ENCODE data around the gene CDH4.

DNA sequence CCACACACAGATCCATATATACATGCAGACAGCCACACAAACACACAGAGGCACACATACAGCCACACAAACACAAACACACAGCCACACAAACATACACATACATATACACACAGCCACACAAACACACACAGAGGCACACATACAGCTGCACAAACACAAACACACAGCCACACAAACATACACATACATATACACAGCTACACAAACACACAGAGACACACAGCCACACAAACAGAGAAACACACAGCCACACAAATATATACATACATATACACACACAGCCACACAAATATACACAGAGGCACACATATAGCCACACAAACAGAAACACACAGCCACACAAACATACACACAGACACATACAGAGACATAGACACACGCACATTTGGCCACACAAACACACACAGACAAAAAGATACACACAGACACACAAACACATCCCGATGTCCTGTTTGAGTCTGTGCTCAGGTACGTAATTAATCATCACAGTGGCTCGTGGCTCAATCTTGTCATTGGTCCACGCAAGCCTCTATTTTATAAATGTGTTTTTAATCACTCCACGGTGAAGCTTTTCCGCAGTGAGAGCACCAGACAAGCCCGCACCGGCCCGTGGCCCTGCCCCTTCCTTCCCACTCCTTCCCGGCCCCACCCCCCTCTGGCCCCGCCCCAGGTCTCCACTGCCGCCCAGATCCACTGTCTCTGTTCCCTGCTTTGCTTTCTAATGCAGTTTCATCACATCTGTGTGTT lies 135.3 kb downstream of the CDH4 start:
- TF ChIP-seq POLR2A (IDR thresholded peaks at IDR 0.05) = no peak
- TF ChIP-seq, protein P1, sequence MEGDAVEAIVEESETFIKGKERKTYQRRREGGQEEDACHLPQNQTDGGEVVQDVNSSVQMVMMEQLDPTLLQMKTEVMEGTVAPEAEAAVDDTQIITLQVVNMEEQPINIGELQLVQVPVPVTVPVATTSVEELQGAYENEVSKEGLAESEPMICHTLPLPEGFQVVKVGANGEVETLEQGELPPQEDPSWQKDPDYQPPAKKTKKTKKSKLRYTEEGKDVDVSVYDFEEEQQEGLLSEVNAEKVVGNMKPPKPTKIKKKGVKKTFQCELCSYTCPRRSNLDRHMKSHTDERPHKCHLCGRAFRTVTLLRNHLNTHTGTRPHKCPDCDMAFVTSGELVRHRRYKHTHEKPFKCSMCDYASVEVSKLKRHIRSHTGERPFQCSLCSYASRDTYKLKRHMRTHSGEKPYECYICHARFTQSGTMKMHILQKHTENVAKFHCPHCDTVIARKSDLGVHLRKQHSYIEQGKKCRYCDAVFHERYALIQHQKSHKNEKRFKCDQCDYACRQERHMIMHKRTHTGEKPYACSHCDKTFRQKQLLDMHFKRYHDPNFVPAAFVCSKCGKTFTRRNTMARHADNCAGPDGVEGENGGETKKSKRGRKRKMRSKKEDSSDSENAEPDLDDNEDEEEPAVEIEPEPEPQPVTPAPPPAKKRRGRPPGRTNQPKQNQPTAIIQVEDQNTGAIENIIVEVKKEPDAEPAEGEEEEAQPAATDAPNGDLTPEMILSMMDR (IDR thresholded peaks at IDR 0.05) = no peak
- no peak for TF ChIP-seq EP300 (IDR thresholded peaks at IDR 0.05)

All from ovary (tissue), 3 donors.